Kidney epithelial cell (primary cell): ENCODE results near the gene LDLRAD4. TPM values are rescaled to one million over a fixed set of nuclear protein-coding genes. Genes with fewer than 3 reads are reported as not detected.

Source experiments
- DNase-seq: peaks from one replicate; pipeline ENCODE4 v3.0.0-alpha.2; 2010; ENCODE audit warnings: low read depth
- H3K27me3 ChIP-seq: 2 replicates; pipeline ENCODE4 v1.6.0; 2011; ENCODE audit warnings: low read length; ENCODE audit not compliant: control insufficient read depth, insufficient read depth
- H3K36me3 ChIP-seq: 2 replicates; pipeline ENCODE4 v1.5.1; 2011; ENCODE audit warnings: low read length; ENCODE audit not compliant: control insufficient read depth, insufficient read depth
- H3K4me3 ChIP-seq: 2 replicates; pipeline ENCODE4 v1.5.1; 2011; ENCODE audit warnings: low read depth, mild to moderate bottlenecking, control low read depth, low read length
- total RNA-seq: library from RNA; depleted of rRNA; stranded (reverse); fragments of >200 nt; gene quantifications from 2 replicates; pipeline ENCODE4 v1.2.3, GENCODE V29; 2015
- TF ChIP-seq, protein P1 (sequence below): IDR thresholded peaks from 2 replicates; pipeline ENCODE4 v1.5.1; 2011; ENCODE audit warnings: mild to moderate bottlenecking, moderate library complexity, low read length, control low read depth, inconsistent platforms; ENCODE audit not compliant: insufficient read depth, poor library complexity, severe bottlenecking

LDLRAD4 gene
- total RNA-seq, 1 donor from 2014 or later: 5.8 TPM

DNA sequence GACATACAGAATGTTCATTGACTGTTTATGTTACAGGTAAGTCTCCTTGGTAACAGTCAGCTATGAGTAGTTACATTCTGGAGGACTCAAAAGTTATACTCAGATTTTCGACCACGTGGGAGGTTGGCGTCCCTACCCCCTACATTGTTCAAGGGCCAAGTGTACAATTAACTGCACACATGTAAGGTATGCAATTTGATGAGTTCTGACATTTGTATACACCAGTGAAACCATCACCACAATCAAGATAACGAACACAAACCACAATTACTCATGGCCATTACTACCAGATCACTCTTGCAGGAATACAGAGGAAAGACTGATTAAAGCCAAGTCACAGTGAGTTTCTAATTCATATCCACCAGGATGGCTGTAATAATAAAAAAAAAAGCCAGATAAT, 39.6 kb upstream of the LDLRAD4 start:
- TF ChIP-seq, protein P1, sequence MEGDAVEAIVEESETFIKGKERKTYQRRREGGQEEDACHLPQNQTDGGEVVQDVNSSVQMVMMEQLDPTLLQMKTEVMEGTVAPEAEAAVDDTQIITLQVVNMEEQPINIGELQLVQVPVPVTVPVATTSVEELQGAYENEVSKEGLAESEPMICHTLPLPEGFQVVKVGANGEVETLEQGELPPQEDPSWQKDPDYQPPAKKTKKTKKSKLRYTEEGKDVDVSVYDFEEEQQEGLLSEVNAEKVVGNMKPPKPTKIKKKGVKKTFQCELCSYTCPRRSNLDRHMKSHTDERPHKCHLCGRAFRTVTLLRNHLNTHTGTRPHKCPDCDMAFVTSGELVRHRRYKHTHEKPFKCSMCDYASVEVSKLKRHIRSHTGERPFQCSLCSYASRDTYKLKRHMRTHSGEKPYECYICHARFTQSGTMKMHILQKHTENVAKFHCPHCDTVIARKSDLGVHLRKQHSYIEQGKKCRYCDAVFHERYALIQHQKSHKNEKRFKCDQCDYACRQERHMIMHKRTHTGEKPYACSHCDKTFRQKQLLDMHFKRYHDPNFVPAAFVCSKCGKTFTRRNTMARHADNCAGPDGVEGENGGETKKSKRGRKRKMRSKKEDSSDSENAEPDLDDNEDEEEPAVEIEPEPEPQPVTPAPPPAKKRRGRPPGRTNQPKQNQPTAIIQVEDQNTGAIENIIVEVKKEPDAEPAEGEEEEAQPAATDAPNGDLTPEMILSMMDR: no peak
- no peak overlapping the region for H3K4me3 ChIP-seq
- DNase-seq: no peak

DNA sequence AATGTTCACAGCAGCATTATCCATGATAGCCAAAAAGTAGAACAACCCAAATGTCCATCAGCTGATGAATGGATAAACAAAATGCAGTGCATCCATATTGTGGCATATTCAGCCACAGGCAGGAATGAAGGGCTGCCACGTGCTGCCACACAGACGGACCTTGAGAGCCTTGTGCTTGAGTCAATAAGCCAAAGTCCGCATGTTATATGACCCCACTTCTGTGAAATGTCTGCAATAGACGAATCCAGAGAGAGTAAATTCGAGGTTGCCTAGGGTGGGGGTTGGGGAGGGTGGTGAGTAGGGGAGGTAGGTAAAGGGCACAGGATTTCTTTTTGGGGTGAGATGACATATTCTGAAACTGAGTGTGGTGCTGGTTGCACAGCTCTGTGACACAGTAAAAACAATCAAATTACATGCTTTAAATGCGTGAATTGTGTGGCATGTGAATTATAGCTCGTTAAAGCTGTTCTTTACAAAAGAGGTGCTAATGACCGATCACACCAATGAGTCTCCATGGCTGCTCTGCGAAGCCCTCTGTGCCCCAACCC, 38.9 kb upstream of the LDLRAD4 start:
- TF ChIP-seq, protein P1: no peak
- DNase-seq: no peak
- Histone ChIP-seq H3K36me3 (no peaks in the 10 kb centered on the region), H3K27me3 (no peaks in the 10 kb centered on the region), H3K4me3 (no peak overlapping the region)

More for the DNA sequence above, 39.6 kb upstream of the LDLRAD4 start:
- Histone ChIP-seq H3K27me3 (no peaks in the 10 kb centered on the region), H3K36me3 (no peaks in the 10 kb centered on the region)

DNA sequence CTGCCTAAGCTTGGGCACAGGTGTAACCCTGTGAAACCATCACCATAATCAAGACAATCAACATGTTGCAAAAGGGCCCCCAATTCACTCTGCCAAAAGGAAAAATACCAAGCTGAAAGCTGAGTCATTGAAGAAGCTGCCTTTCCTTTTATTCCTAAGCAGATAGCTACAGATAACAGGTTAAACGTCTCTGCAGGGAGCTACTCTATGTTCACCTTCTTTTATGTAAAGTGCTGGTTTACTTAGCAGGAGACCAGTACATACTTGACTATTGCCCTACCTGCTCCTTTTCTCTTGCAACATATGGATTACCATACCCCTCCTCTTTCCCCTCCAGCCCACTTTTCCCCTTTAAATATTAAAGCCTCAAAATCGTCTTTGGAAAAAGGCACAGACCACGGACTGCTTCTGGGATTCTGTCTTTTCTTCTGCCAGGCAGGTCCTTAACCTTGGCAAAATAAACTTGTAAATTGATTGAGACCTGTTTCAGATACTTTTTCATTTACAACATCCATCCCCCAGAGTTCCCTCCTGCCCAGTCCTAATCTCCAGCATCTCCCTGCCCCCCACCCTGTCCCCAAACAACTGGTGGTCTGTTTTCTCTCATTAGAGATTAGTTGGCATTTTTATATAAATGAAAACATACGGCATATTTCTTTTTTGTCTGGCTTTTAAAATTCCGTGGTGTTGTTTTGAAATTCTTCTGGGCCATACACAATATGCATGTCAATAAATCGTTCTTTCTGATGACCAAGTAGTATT, 37.8 kb upstream of the LDLRAD4 start:
- TF ChIP-seq, protein P1: no peak
- DNase-seq: no peak

DNA sequence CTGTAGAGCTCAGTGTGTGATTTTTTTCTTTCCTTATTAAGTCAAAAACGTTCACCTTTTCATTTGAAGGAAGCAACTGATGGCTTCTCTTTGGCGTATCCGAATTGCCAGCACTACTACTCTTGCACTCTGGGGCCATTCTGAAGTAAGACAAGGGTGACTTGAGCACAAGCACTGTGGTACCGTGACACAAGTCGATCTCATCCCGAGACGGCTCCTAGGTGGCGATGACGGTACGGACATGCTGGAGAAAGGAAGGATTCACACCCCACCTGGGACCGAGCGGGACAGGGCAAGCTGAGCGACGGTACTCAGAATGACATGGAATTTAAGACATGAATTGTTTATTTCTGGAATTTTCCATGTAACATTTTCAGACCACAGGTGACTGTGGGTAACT, 36.8 kb upstream of the LDLRAD4 start:
- TF ChIP-seq, protein P1: no peak
- no peak for DNase-seq
- H3K4me3 ChIP-seq: no peak overlapping the region

More for the DNA sequence above, 37.8 kb upstream of the LDLRAD4 start:
- Histone ChIP-seq H3K36me3 (no peaks in the 10 kb centered on the region), H3K4me3 (no peak overlapping the region), H3K27me3 (no peaks in the 10 kb centered on the region)

DNA sequence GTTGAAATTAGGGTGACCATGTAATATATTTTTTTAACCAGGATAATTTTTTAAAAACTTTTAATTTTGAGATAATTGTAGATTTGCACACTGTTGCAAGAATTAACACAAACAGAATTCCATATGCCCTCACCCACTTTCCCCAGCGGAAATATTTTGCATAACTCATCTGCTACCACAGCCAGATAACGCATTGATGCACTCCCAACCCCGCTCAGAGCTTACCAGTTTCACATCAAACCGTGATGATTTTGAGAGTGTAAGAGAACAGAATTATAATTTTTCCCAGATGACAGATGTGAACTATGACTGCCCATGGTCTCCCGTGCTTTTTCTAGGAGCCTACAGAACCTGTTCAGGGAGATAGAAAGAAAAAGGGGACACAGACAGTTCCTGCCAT, 35.2 kb upstream of the LDLRAD4 start:
- no peak for DNase-seq
- no peak overlapping the region for H3K4me3 ChIP-seq
- no peaks in the 10 kb centered on the region for H3K36me3 ChIP-seq
- TF ChIP-seq, protein P1: no peak
- no peaks in the 10 kb centered on the region for H3K27me3 ChIP-seq

More for the DNA sequence above, 36.8 kb upstream of the LDLRAD4 start:
- H3K36me3 ChIP-seq: no peaks in the 10 kb centered on the region
- H3K27me3 ChIP-seq: no peaks in the 10 kb centered on the region
